ENCODE data around the gene GTSE1. TPM values are rescaled to one million over a fixed set of nuclear protein-coding genes. Genes with fewer than 3 reads are reported as not detected.

GTSE1 gene
- total RNA-seq, 1 experiment from 2014 or later: 88.1 TPM

DNA sequence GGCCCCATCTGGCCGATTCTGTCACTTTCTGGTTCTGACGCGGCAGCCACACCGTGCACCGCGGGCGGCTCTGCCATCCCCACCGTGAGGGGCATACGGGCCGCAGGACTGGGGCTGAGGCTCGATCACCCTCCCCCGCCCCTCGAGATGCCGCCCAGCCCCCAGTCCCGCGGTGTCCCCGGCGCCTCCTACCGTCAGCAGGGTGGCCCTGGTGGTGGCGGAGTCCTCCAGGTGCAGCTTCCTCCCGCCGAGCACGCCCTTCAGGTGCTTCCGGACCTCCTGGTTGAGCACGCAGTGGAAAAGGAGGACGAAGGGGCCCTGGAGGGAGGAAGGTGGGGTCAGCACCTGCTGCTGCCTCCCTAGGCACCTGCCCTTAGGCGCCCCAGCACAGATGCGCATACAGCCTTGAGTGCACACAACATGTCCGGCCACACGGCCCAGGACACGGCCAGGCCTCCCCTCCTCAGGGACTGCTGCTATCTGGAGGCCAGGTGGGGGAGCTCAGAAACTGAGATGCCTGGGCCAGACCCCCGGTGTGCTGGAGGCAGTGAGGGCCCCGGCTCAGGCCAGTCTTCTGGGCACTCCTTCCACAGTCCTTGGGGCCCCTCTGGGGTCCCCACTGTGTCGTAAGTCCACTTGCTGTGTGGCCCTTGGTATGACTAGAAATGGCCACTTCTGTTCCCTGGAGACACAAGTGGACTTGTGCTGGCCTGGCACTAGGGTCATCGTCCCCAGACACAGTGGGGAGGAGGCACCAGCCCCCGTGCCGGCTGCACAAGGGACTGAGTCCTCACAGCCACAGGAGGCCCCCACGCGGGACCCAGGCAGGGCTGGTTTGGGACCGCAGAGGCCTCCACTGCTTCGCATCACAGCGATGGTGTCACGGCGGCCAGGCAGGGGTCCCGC lies 70.4 kb downstream of the GTSE1 start:
- Histone ChIP-seq H3K36me3 (ENCODE audit: insufficient read depth, low read length, poor library complexity, severe bottlenecking) (no peaks in the 10 kb centered on the region), H3K27me3 (replicated peaks; ENCODE audit: insufficient read depth, low read depth, low read length, poor library complexity) (no peaks in the 10 kb centered on the region), H3K27ac (ENCODE audit: low read depth, low read length, poor library complexity, severe bottlenecking) (no peak overlapping the region), H3K4me3 (ENCODE audit: low read depth, low read length, poor library complexity, severe bottlenecking) (no peak overlapping the region), H3K9me3 (ENCODE audit: low read depth, low read length, poor library complexity, severe bottlenecking) (no peaks in the 10 kb centered on the region), H3K4me1 (ENCODE audit: insufficient read depth, low read length, poor library complexity, severe bottlenecking) (no peaks in the 10 kb centered on the region)
- ChIA-PET POLR2A (ENCODE audit: low non-redundant PET) (interaction anchor here (0.6 kb wide), 1 partner anchor 36 kb away, joined by 3 read pairs; no protein-coding TSS in a partner anchor), CTCF (interaction anchor here (0.6 to 1.5 kb wide), 7 partner anchors 11 to 360 kb away, joined by 3 to 19 read pairs (median 4); no protein-coding TSS in a partner anchor)
- no TSS peak for BruUV-seq (replicated peaks)
- no peak for DNase-seq (ENCODE audit: low spot score)
- intact Hi-C loops (cut with micrococcal nuclease; ENCODE audit: unreplicated experiment): loop anchor here (1.0 kb wide), 1 partner anchor 175 kb away; no protein-coding TSS in a partner anchor
- TF ChIP-seq, protein P1, sequence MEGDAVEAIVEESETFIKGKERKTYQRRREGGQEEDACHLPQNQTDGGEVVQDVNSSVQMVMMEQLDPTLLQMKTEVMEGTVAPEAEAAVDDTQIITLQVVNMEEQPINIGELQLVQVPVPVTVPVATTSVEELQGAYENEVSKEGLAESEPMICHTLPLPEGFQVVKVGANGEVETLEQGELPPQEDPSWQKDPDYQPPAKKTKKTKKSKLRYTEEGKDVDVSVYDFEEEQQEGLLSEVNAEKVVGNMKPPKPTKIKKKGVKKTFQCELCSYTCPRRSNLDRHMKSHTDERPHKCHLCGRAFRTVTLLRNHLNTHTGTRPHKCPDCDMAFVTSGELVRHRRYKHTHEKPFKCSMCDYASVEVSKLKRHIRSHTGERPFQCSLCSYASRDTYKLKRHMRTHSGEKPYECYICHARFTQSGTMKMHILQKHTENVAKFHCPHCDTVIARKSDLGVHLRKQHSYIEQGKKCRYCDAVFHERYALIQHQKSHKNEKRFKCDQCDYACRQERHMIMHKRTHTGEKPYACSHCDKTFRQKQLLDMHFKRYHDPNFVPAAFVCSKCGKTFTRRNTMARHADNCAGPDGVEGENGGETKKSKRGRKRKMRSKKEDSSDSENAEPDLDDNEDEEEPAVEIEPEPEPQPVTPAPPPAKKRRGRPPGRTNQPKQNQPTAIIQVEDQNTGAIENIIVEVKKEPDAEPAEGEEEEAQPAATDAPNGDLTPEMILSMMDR (conservative IDR thresholded peaks at IDR 0.05; ENCODE audit: low read depth, low read length): no peak
- no peak for TF ChIP-seq EZH2 (IDR thresholded peaks at IDR 0.05; ENCODE audit: borderline replicate concordance, low read depth, low read length, poor library complexity, severe bottlenecking)

DNA sequence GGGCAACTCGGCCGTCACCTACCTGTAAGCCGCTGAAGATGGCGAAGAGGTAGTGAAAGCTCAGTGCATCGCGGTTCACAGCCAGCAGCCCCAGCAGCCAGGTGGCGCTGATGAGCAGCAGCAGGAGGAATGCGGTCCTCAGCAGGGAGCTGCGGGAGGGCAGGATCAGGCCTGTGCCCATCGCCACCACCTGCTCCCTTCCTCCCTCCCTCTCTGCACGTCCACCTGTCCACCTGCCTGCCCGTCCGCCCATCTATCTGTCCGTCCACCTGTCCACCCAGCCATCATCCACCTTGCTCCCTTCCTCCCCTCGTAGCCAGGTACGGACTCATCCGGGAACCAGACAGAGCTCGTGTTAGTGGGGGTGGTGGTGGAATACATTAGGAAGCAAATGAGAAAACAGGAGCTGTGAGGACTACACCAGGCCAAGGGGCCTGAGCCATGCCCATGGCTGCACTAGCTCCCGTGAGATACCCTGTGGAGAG lies 71.1 kb downstream of the GTSE1 start:
- ChIA-PET POLR2A (ENCODE audit: low non-redundant PET) (interaction anchor here (0.6 kb wide), 1 partner anchor 35 kb away, joined by 3 read pairs; no protein-coding TSS in a partner anchor), CTCF (interaction anchor here (0.5 to 1.5 kb wide), 8 partner anchors 12 to 361 kb away, joined by 4 to 19 read pairs (median 4); no protein-coding TSS in a partner anchor)
- intact Hi-C loops (cut with micrococcal nuclease; ENCODE audit: unreplicated experiment): loop anchor here (1.0 kb wide), 1 partner anchor 175 kb away; no protein-coding TSS in a partner anchor
- no peaks in the 10 kb centered on the region for H3K9me3 ChIP-seq (ENCODE audit: low read depth, low read length, poor library complexity, severe bottlenecking)
- no peak overlapping the region for H3K27ac ChIP-seq (ENCODE audit: low read depth, low read length, poor library complexity, severe bottlenecking)
- no peaks in the 10 kb centered on the region for H3K4me1 ChIP-seq (ENCODE audit: insufficient read depth, low read length, poor library complexity, severe bottlenecking)
- no peak overlapping the region for H3K4me3 ChIP-seq (ENCODE audit: low read depth, low read length, poor library complexity, severe bottlenecking)
- H3K27me3 ChIP-seq (replicated peaks; ENCODE audit: insufficient read depth, low read depth, low read length, poor library complexity): no peaks in the 10 kb centered on the region
- TF ChIP-seq, protein P1 (conservative IDR thresholded peaks at IDR 0.05; ENCODE audit: low read depth, low read length): peak; percentile 91
- TF ChIP-seq EZH2 (IDR thresholded peaks at IDR 0.05; ENCODE audit: borderline replicate concordance, low read depth, low read length, poor library complexity, severe bottlenecking): no peak
- no TSS peak for BruUV-seq (replicated peaks)
- DNase-seq (ENCODE audit: low spot score): peak; percentile 61
- H3K36me3 ChIP-seq (ENCODE audit: insufficient read depth, low read length, poor library complexity, severe bottlenecking): no peaks in the 10 kb centered on the region

DNA sequence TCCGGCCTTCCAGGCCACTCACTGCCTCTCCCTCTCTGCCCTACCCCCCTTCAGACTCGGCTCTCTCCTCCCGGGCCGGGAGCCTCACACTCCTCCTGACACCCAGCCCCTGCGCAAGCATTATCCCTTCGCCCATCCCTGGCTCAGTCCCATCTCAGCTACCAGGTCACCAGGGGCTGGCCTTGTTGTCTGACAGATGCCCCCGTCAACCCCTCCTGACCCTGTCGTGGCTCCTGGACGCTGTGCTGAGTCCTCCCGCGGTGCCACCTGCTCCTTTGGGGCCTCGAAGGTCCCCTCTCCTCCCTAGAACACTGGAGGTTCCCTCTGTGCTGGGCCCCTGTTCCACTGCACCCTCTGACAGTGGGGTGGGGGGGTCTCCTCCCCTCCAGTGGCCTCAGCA lies 71.8 kb downstream of the GTSE1 start:
- H3K4me1 ChIP-seq (ENCODE audit: insufficient read depth, low read length, poor library complexity, severe bottlenecking): no peaks in the 10 kb centered on the region
- ChIA-PET POLR2A (ENCODE audit: low non-redundant PET) (no interaction called here), CTCF (interaction anchor here (0.6 to 1.5 kb wide), 5 partner anchors 13 to 219 kb away, joined by 4 to 19 read pairs (median 9); no protein-coding TSS in a partner anchor)
- H3K4me3 ChIP-seq (ENCODE audit: low read depth, low read length, poor library complexity, severe bottlenecking): no peak overlapping the region
- DNase-seq (ENCODE audit: low spot score): no peak
- no peaks in the 10 kb centered on the region for H3K36me3 ChIP-seq (ENCODE audit: insufficient read depth, low read length, poor library complexity, severe bottlenecking)
- no TSS peak for BruUV-seq (replicated peaks)
- no peaks in the 10 kb centered on the region for H3K9me3 ChIP-seq (ENCODE audit: low read depth, low read length, poor library complexity, severe bottlenecking)
- H3K27me3 ChIP-seq (replicated peaks; ENCODE audit: insufficient read depth, low read depth, low read length, poor library complexity): no peaks in the 10 kb centered on the region
- no peak for TF ChIP-seq EZH2 (IDR thresholded peaks at IDR 0.05; ENCODE audit: borderline replicate concordance, low read depth, low read length, poor library complexity, severe bottlenecking)
- TF ChIP-seq, protein P1 (conservative IDR thresholded peaks at IDR 0.05; ENCODE audit: low read depth, low read length): no peak
- intact Hi-C loops (cut with micrococcal nuclease; ENCODE audit: unreplicated experiment): no loop called here
- H3K27ac ChIP-seq (ENCODE audit: low read depth, low read length, poor library complexity, severe bottlenecking): no peak overlapping the region

All from A673 (cell line).